ENCODE results near the gene NUDT5. TPM values are rescaled to one million over a fixed set of nuclear protein-coding genes. Genes with fewer than 3 reads are reported as not detected.

Gene NUDT5
- total and polyA plus RNA-seq, 2 of the 8 experiments (the other 6 are each of a cell fraction or from before 2014, with no cell fraction given), result 130 to 134 TPM

DNA sequence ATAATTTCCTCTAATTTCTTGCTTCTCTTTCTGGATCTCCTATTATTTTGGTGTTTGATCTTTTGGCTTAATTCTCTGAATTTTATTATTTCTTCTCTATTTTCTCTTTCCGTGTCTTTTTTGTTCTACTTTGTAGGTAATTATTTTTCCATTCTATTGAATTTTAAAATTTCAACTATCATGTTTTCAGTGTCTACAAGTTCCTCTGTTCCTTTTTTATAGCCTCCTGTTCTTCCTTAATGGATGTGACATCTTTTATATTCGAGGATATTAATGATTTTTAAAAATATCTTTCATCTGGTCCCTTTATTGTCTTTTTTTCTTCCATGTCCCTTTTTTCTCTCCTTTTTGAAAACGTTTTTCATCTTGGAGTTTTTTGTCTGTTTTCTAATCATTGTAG, 11.4 kb upstream of the NUDT5 start (continued):
- TF ChIP-seq, protein P1, sequence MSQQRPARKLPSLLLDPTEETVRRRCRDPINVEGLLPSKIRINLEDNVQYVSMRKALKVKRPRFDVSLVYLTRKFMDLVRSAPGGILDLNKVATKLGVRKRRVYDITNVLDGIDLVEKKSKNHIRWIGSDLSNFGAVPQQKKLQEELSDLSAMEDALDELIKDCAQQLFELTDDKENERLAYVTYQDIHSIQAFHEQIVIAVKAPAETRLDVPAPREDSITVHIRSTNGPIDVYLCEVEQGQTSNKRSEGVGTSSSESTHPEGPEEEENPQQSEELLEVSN (IDR thresholded peaks at IDR 0.05), result no peak

Data from H1 (cell line).